Endothelial cell of umbilical vein (primary cell): ENCODE results near the gene SLC35E2B.
"Not testable (repeated sequence)": the region's sequence is repeated elsewhere in the genome, so short reads cannot be mapped to it uniquely, and the experiment has no call there.

Source experiments
- POLR2A ChIP-seq: IDR thresholded peaks from 2 replicates; pipeline ENCODE4 v1.6.1; 2012; ENCODE audit warnings: low read depth, mild to moderate bottlenecking, control low read depth, low read length
- TF ChIP-seq, protein P1 (sequence below), 2 donors: IDR thresholded peaks; 1 replicate in 1 of 2; 2 replicates in 1 of 2; pipeline ENCODE4 v1.5.1; 2011; ENCODE audit warnings: low read length in 2 of 2, mild to moderate bottlenecking in 2 of 2, moderate library complexity in 2 of 2, control low read depth in 1 of 2, inconsistent platforms in 1 of 2, low read depth in 1 of 2; ENCODE audit not compliant: insufficient read depth in 1 of 2; ENCODE audit errors: extremely low read depth in 1 of 2

DNA sequence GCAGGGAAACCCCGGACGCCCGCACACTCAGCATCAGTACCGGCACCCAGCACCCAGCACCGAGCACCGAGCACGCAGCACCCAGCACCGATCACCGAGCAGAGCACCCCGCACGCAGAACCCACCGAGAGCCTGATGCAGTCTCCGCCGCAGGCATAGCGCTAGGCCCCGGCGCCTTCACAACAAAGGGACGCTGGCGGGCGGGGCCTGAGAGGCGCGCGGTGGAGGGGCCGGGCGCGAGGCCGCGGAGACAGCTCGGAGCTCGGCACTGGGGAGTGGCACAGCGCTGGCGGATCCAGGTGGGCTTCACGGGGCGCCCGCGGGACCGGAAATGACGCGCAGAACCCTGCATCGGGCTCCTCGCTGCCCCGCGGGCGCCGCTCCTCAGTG, 276 bp downstream of the SLC35E2B start:
- not testable (repeated sequence) for TF ChIP-seq POLR2A
- TF ChIP-seq, protein P1, sequence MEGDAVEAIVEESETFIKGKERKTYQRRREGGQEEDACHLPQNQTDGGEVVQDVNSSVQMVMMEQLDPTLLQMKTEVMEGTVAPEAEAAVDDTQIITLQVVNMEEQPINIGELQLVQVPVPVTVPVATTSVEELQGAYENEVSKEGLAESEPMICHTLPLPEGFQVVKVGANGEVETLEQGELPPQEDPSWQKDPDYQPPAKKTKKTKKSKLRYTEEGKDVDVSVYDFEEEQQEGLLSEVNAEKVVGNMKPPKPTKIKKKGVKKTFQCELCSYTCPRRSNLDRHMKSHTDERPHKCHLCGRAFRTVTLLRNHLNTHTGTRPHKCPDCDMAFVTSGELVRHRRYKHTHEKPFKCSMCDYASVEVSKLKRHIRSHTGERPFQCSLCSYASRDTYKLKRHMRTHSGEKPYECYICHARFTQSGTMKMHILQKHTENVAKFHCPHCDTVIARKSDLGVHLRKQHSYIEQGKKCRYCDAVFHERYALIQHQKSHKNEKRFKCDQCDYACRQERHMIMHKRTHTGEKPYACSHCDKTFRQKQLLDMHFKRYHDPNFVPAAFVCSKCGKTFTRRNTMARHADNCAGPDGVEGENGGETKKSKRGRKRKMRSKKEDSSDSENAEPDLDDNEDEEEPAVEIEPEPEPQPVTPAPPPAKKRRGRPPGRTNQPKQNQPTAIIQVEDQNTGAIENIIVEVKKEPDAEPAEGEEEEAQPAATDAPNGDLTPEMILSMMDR (IDR thresholded peaks at IDR 0.05; ENCODE audit: extremely low read depth in 1 of 2, insufficient read depth in 1 of 2, low read depth in 1 of 2, low read length in 2 of 2) = not testable (repeated sequence)
